GM19239 (cell line): Measurements from ENCODE around the gene NPTN.
A peak's percentile ranks its signal among the peaks of the same experiment; 100 is the strongest.
"Not testable (repeated sequence)": the region's sequence is repeated elsewhere in the genome, so short reads cannot be mapped to it uniquely, and the experiment has no call there.

Source experiments
- DNase-seq: peaks from one replicate; pipeline ENCODE4 v3.0.0; 2011; ENCODE audit warnings: low spot score; ENCODE audit not compliant: insufficient read length
- FAIRE-seq: peaks from 2 replicates; lab custom pipeline; 2011; peaks lifted over from hg19 to GRCh38; lab: Jason Lieb, UNC

Gene NPTN

GRCh38 chr15:73633111-73633990, at the start of gene NPTN:
TSS of gene NPTN (minus strand) at chr15:73633389. CDS start at chr15:73633215, 174 bp downstream.
- DNase-seq (peak; percentile 81), FAIRE-seq (peak; percentile 87)

DNA sequence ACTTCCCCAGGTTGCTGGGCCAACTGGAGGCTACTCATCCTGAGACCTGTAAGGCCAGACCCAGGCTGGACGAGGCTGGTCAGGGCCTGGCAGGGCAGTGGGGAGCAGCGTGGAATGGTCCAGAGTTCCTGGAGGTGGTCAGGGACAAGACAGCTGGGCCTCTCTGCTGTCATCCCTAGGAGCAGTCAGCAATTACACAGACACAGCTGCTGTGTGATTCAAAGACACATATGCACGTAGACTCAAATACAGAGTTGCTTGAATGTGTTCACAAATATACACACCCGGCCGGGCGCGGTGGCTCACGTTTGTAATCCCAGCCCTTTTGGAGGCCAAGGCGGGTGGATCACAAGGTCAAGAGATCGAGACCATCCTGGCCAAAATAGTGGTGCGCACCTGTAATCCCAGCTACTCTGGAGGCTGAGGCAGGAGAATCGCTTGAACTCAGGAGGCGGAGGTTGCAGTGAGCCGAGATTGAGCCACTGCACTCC, 49.5 kb upstream of the NPTN start:
- no peak for DNase-seq
- FAIRE-seq, result no peak

GRCh38 chr15:73681856-73682599, 48.8 kb upstream of the NPTN start:
- no peak for DNase-seq
- no peak for FAIRE-seq

DNA sequence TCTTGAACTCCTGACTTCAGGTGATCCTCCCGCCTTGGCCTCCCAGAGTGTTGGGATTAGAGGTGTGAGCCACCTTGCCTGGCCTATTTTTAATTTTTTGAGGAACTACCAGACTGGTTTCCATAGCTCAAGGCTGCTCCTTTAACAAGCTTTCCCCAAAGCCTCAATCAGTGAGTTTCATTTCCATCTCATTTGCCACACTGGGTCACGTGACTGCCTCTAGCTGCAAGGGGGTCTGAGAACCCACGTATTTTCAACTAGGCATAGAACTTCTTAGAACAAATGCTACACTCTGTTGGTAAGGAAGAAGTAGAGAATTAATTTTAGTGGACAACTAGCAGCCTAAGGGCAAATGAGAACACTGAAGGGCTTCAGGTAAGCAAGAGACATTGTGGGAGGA, 47.9 kb upstream of the NPTN start:
- FAIRE-seq (no peak), DNase-seq (no peak)

GRCh38 chr15:73680549-73680948, 47.4 kb upstream of the NPTN start:
- DNase-seq (no peak), FAIRE-seq (no peak)

DNA sequence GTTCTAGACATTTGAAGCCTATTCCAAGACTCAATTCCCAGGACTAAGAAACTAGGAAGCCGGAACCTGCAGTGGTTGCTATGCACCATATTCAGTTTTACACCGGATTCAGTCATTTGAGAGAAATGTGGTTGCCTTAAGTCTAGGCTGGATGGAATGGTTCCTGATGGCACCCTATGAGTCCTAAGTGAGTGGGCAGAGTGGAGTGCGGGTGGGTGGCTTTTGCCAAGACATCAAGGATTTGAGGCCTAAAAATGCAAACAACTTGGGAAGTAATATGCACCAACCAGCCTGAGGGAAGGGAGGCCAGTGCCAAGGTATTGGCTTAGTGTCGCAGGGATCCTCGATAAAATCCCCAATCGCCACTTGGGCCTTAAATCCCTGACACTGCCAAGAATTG, 46.8 kb upstream of the NPTN start:
- no peak for FAIRE-seq
- DNase-seq, result no peak

DNA sequence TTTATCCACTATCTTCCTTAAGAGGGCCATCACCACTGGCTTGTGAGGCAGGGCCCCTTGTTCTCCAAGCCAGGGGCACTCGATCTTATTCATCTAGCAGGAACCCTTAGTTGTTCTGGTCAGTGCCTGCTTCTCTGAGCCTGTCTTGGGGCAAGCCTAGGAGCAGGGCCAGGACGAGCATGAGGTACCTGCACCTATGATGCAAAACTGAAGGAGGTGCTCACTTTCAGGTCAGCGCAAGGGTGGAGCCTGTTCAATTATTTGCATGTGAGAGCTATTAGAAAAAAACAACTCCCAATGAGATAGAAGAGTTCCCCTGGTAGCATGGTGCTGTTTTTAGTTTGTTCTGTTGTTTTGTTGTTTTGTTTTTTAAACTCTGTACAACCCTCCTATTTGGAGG, 46.0 kb upstream of the NPTN start:
- no peak for FAIRE-seq
- no peak for DNase-seq

DNA sequence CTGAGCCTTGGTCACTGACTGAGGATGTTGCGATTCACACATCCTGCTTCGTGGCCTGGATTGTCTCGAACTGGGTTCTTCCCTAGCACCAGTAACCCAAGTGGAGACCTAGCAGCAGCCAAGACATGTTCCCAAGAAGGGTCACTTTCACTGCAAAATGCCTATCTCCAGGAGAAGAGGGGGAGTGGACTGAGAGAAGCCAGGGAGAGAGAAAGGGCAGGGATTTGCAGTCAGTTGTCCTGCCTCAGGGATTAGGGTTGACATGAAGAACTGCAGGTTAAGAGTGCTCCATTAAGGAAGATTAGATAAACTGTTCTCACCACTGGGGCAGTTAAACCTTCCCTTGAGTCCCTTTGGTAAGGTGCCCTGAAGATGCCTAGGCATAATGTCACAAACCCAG, 45.3 kb upstream of the NPTN start:
- no peak for DNase-seq
- FAIRE-seq, result no peak

DNA sequence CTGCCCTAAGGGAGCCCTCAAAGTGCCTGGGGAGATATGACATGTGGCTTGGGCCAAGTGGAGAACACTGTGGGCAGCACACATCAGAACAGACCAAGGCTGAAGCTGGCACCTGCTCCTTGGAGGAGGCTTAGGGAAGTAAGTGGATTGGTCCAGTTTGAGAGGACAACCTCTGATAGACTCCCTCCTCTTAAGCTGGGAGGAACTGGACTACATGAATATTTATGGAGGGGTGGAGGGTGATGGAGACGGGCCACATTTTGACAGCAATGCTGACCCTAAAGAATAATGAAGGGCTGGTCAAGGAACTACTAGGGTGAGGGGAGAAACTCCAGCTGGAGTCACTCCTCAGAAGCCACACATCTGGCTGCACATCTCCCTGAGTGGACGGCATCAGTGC, 44.5 kb upstream of the NPTN start:
- FAIRE-seq (no peak), DNase-seq (no peak)

DNA sequence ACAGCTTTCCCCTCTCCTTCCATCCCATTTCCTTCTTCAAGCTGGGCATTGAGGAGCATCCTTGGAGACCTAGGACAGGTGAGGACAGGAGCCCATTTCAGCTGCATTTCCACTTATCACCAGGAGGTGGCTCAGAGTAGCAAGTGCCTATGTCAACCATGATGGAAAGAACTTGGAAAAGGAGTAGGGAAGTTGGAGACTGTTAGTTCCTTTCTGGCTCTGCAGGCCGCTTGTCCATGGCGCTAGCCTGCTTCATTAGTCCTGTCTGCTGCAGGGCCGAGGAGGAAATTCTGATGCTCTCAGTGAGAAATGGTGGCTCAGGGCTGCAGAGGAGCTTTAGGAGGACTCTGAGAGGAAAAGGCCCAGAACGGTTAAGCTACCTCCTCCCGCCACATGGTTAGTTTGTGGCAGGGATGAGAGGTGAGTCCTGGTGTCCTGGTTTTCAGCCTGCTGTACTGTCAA, 44.0 kb upstream of the NPTN start:
- peak; percentile 87 for FAIRE-seq

GRCh38 chr15:73674587-73674986, 41.4 kb upstream of the NPTN start:
- DNase-seq (no peak), FAIRE-seq (no peak)

More for the DNA sequence above, 44.0 kb upstream of the NPTN start:
- DNase-seq, result peak; percentile 52

GRCh38 chr15:73660455-73660854, 27.3 kb upstream of the NPTN start:
- no peak for FAIRE-seq
- DNase-seq, result no peak

- FAIRE-seq (no peak), DNase-seq (no peak)
Observed at GRCh38 chr15:73658645-73659044, 25.5 kb upstream of the NPTN start.

DNA sequence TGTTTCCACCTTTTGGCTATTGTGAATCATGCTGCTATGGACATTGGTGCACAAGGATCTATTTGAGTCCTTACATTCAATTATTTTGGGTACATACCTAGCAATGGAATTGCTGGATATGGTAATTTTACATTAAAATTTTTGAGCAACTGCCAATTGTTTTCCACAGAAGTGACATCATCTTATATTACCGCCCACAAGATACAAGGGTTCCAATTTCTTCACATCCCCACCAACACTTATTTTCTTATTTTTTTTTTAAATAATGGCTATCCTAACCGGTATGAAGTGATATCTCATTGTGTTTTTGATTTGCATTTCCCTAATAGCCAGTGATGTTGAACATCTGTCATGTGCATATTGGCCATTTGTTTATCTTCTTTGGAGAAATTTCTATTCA, 22.5 kb upstream of the NPTN start:
- no peak for FAIRE-seq
- DNase-seq, result no peak

DNA sequence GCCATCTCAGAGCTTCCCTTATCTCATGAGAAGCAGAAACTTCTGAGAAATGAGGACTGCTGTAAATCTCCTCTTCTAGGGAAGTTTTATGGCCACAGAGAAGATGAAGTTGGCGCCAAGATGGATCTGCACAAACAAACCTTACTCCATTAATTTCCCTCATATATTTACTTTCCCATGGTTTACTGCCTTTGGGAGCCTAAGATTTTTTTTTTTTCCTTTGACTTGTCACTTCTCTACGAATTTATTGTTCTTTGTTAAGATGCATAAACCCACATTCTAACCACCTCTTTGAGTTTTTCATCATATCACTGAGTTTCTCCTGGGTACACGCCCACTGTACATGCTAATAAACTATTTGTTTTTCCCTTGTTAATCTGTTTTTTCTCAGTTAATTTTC, 21.5 kb upstream of the NPTN start:
- FAIRE-seq, result no peak
- no peak for DNase-seq

DNA sequence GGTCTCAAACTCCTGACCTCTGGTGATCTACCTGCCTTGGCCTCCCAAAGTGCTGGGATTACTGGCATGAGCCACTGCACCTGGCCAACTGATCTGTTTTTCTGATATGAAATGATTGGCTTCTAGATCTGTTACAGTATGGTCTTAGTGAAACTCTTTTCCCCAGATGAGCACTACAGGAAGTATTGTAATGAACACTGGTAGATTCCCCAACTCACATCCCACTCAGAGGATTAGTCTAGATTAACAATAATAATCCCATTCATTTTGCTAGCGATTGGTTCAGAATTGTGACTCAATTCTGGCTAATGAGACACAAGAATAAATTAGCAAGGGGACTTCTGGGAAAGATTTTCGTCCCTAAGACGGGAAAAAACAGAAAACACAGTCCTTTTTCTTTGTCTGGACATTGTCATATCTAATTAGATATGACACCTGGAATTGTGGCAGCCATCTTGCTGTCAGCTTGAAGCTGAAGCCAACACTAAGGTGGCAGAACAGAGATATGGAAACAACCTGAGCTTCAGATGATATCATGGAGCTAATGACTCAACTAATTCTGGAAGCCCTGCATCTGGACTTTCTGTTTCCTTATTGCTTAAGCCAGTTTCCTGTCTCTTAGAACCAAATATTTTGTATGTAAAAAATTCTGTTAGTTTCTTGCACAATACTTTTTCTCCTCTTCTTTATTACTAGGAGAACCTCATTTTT, 17.4 kb upstream of the NPTN start:
- FAIRE-seq, result peak; percentile 11
- no peak for DNase-seq

DNA sequence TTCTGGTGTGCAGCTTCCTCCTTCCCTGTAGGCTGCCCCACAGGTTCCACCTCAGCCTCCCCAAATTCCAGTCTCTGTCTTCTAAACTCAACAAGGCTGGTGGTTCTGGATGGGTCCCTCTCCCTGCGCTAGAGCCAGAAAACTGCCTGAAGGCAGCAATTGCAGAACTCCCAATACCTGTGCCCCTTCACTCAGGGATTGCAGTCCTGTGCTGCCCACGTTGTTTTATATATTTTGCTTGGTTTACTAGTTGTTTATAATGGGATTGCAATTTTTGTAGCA, 14.8 kb upstream of the NPTN start:
- FAIRE-seq (no peak), DNase-seq (no peak)

DNA sequence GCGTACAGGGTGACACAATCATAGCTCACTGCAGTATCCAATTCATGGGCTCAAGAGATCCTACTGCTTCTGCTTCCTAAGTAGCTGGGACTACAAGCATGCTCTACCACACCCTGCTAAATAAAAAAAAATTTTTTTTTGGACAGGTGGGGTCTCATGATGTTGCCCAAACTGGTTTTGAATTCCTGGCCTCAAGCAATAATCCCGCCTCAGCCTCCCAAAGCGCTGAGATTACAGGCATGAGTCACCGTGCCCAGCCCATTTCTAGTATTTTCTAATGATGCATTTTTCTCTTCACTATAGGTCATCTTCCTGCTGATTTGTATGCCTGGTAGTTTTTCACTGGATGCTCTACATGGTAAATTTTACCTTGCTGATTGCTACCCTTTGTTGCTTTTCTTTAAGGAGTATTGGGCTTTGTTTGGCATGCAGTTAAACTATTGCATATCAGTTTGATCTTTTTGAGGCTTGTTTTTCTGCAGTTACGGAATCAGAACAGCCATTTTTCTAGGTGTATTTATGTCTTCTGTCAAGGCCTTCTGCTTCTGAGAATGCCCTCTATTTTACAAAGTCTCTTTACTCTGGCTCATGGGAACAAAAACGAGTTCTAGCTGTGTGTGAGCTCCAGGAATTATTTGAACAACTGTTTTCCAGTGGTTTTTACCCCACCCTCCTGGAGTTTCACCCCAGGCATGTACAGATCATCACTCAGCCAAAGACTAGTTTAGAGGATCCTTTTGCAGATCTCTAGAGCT, 14.2 kb upstream of the NPTN start:
- DNase-seq (no peak), FAIRE-seq (no peak)

DNA sequence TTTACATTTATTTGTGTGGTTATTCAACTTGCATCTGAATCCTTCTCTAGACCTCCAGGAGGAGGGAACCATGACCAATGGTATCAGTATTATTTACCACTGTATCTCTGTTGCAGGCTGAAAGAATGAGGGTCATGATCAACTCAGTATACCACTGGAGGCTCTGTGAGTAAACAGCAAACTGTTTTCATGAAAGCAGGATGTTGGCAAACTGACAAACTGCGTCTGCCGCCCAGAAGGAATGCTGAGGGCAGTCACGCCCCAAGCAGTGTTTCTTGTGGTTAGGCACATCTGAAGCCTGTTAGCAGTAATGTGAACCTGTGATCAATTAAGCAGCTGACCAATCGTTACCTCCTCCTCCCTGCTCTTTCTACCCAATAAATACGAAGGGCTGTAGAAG, 6.3 kb upstream of the NPTN start:
- FAIRE-seq, DNase-seq: not testable (repeated sequence)

DNA sequence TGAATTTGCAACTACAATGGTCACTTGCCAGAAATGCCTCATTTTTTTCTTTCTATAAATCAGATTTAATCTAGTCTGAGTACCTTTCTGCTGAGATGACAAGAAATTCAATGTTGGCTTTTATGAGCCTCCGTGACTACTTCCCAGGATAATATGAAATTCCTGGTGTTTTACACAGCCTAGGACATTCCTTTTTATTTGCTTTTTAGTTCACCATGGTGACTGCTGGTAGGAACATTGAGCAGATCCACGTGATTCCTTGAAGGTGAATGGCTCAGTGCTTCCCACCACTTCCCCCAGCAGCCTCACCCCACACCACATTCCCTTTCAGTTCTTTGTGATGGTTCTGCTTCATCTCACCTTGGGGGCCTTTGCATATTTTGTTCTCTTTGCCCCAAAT, 4.3 kb upstream of the NPTN start:
- DNase-seq (no peak), FAIRE-seq (no peak)
